NCI-H2029 (cell line): ENCODE results near the gene CSMD2.
A peak's percentile ranks its signal among the peaks of the same experiment; 100 is the strongest.

Source experiments
- DNase-seq: peaks from one replicate; lab custom pipeline; 2025; lab: John Stamatoyannopoulos, UW

CSMD2 gene

GRCh38 chr1:33716976-33717688 is 447.9 kb downstream of the CSMD2 start:
- DNase-seq = no peak

GRCh38 chr1:33715195-33715811 is 449.7 kb downstream of the CSMD2 start:
- no peak for DNase-seq

- DNase-seq = no peak
Observed at GRCh38 chr1:33714421-33714820, 450.6 kb downstream of the CSMD2 start.

- DNase-seq = no peak
Observed at GRCh38 chr1:33713058-33713877, 451.8 kb downstream of the CSMD2 start.

- DNase-seq = no peak
Observed at GRCh38 chr1:33712186-33712585, 452.8 kb downstream of the CSMD2 start.

GRCh38 chr1:33711511-33711910 is 453.5 kb downstream of the CSMD2 start:
- DNase-seq = no peak

GRCh38 chr1:33710967-33711366 is 454.1 kb downstream of the CSMD2 start:
- no peak for DNase-seq

- DNase-seq = no peak
Observed at GRCh38 chr1:33709783-33710718, 455.0 kb downstream of the CSMD2 start.

GRCh38 chr1:33709174-33709782 is 455.8 kb downstream of the CSMD2 start:
- no peak for DNase-seq

- no peak for DNase-seq
Observed at GRCh38 chr1:33706634-33707255, 458.3 kb downstream of the CSMD2 start.

- DNase-seq = no peak
Observed at GRCh38 chr1:33703464-33703863, 461.6 kb downstream of the CSMD2 start.

GRCh38 chr1:33698361-33699035 is 466.5 kb downstream of the CSMD2 start:
- DNase-seq = no peak

- no peak for DNase-seq
Observed at GRCh38 chr1:33697816-33698215, 467.2 kb downstream of the CSMD2 start.

- DNase-seq = no peak
Observed at GRCh38 chr1:33696962-33697361, 468.1 kb downstream of the CSMD2 start.

- DNase-seq = no peak
Observed at GRCh38 chr1:33696311-33696710, 468.7 kb downstream of the CSMD2 start.

- no peak for DNase-seq
Observed at GRCh38 chr1:33692206-33693188, 472.5 kb downstream of the CSMD2 start.

- peak; percentile 27 for DNase-seq
Observed at GRCh38 chr1:33687000-33687399, 478.0 kb downstream of the CSMD2 start.

GRCh38 chr1:33686551-33686950 is 478.5 kb downstream of the CSMD2 start:
- no peak for DNase-seq

GRCh38 chr1:33685256-33685655 is 479.8 kb downstream of the CSMD2 start:
- no peak for DNase-seq
